ENCODE results near the gene MCRIP2.

DNA sequence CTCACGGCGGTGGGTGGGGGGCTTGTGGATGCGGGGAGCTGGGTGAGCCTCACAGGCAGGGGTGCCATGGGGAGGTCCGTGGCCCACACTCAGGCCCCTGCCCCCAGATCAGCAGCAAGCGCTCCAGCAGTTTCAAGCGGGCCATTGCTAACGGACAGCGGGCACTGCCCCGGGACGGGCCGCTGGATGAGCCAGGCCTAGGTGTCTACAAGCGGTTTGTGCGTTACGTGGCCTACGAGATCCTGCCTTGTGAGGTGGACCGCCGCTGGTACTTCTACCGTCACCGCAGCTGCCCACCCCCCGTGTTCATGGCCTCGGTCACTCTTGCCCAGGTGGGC lies 34.9 kb downstream of the MCRIP2 start:
- no peak for TF ChIP-seq EGR1 (IDR thresholded peaks at IDR 0.05; ENCODE audit: low read depth in 2 of 2)
- TF ChIP-seq, protein P1, sequence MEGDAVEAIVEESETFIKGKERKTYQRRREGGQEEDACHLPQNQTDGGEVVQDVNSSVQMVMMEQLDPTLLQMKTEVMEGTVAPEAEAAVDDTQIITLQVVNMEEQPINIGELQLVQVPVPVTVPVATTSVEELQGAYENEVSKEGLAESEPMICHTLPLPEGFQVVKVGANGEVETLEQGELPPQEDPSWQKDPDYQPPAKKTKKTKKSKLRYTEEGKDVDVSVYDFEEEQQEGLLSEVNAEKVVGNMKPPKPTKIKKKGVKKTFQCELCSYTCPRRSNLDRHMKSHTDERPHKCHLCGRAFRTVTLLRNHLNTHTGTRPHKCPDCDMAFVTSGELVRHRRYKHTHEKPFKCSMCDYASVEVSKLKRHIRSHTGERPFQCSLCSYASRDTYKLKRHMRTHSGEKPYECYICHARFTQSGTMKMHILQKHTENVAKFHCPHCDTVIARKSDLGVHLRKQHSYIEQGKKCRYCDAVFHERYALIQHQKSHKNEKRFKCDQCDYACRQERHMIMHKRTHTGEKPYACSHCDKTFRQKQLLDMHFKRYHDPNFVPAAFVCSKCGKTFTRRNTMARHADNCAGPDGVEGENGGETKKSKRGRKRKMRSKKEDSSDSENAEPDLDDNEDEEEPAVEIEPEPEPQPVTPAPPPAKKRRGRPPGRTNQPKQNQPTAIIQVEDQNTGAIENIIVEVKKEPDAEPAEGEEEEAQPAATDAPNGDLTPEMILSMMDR (IDR thresholded peaks at IDR 0.05; ENCODE audit: low read depth, low read length, missing input control): no peak
- TF ChIP-seq, protein P2, sequence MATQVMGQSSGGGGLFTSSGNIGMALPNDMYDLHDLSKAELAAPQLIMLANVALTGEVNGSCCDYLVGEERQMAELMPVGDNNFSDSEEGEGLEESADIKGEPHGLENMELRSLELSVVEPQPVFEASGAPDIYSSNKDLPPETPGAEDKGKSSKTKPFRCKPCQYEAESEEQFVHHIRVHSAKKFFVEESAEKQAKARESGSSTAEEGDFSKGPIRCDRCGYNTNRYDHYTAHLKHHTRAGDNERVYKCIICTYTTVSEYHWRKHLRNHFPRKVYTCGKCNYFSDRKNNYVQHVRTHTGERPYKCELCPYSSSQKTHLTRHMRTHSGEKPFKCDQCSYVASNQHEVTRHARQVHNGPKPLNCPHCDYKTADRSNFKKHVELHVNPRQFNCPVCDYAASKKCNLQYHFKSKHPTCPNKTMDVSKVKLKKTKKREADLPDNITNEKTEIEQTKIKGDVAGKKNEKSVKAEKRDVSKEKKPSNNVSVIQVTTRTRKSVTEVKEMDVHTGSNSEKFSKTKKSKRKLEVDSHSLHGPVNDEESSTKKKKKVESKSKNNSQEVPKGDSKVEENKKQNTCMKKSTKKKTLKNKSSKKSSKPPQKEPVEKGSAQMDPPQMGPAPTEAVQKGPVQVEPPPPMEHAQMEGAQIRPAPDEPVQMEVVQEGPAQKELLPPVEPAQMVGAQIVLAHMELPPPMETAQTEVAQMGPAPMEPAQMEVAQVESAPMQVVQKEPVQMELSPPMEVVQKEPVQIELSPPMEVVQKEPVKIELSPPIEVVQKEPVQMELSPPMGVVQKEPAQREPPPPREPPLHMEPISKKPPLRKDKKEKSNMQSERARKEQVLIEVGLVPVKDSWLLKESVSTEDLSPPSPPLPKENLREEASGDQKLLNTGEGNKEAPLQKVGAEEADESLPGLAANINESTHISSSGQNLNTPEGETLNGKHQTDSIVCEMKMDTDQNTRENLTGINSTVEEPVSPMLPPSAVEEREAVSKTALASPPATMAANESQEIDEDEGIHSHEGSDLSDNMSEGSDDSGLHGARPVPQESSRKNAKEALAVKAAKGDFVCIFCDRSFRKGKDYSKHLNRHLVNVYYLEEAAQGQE (IDR thresholded peaks at IDR 0.05): no peak
- TF ChIP-seq YY1 (IDR thresholded peaks at IDR 0.05): no peak
- TF ChIP-seq FOXA2 (IDR thresholded peaks at IDR 0.05): no peak
- no peak for TF ChIP-seq TAF1 (conservative IDR thresholded peaks at IDR 0.05)
- TF ChIP-seq, protein P3, sequence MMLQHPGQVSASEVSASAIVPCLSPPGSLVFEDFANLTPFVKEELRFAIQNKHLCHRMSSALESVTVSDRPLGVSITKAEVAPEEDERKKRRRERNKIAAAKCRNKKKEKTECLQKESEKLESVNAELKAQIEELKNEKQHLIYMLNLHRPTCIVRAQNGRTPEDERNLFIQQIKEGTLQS (IDR thresholded peaks at IDR 0.05): no peak
- TF ChIP-seq GABPA (IDR thresholded peaks at IDR 0.05 in 1 of 2, conservative IDR thresholded peaks at IDR 0.05 in 1 of 2): no peak
- no peak for TF ChIP-seq RAD21 (IDR thresholded peaks at IDR 0.05)
- TF ChIP-seq, protein P4, sequence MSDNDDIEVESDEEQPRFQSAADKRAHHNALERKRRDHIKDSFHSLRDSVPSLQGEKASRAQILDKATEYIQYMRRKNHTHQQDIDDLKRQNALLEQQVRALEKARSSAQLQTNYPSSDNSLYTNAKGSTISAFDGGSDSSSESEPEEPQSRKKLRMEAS (IDR thresholded peaks at IDR 0.05): no peak
- TF ChIP-seq, protein P5, sequence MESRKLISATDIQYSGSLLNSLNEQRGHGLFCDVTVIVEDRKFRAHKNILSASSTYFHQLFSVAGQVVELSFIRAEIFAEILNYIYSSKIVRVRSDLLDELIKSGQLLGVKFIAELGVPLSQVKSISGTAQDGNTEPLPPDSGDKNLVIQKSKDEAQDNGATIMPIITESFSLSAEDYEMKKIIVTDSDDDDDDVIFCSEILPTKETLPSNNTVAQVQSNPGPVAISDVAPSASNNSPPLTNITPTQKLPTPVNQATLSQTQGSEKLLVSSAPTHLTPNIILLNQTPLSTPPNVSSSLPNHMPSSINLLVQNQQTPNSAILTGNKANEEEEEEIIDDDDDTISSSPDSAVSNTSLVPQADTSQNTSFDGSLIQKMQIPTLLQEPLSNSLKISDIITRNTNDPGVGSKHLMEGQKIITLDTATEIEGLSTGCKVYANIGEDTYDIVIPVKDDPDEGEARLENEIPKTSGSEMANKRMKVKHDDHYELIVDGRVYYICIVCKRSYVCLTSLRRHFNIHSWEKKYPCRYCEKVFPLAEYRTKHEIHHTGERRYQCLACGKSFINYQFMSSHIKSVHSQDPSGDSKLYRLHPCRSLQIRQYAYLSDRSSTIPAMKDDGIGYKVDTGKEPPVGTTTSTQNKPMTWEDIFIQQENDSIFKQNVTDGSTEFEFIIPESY (IDR thresholded peaks at IDR 0.05): no peak
